ENCODE results near the gene CYP3A7.
"Not testable (repeated sequence)": the region's sequence is repeated elsewhere in the genome, so short reads cannot be mapped to it uniquely, and the experiment has no call there.

The CYP3A7 gene

DNA sequence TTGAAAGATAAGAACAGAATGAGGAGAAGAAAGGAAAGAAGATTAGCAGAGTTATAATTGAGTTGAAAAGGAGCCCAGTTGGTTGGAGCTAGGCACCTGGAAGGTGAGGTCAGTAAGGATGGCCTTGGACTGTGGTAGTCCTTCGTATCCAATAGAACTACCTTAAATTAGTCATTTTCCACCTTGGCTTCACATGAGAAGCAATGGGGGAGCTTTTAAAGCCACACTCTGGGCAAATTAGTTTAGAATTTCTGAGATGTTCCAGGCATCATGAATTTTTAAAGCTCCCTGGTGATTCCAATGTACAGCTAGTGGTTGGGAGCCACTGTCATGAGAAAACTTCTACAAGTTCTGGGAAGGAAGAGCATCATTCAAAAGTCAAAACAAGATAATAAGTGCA is 27.9 kb downstream of the CYP3A7 start:
- TF ChIP-seq POLR2A (IDR thresholded peaks at IDR 0.05; ENCODE audit: low read depth, low read length) = no peak
- FAIRE-seq = no peak
- no peak for DNase-seq (ENCODE audit: insufficient read length, low spot score)

DNA sequence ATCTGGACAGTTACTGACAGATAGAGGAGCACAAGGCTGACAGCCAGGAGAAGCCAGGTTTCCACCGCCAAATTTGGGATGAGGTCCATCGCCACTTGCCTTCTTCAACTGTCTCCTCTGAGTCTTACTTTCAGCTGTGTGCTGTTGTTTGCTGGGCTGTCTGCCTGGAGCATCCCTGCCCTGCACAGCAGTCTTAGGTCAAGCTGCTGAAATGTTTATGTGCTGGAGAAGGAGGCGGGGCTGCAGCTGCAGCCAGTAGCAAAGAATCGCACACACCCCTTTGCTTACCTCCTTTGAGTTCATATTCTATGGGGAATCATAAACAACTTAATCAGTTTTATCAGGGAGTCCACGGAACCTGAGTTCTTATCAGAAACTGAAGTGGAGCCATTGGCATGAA is 35.0 kb downstream of the CYP3A7 start:
- DNase-seq (ENCODE audit: insufficient read length, low spot score) (no peak), FAIRE-seq (no peak)
- TF ChIP-seq POLR2A (IDR thresholded peaks at IDR 0.05; ENCODE audit: low read depth, low read length) = no peak

DNA sequence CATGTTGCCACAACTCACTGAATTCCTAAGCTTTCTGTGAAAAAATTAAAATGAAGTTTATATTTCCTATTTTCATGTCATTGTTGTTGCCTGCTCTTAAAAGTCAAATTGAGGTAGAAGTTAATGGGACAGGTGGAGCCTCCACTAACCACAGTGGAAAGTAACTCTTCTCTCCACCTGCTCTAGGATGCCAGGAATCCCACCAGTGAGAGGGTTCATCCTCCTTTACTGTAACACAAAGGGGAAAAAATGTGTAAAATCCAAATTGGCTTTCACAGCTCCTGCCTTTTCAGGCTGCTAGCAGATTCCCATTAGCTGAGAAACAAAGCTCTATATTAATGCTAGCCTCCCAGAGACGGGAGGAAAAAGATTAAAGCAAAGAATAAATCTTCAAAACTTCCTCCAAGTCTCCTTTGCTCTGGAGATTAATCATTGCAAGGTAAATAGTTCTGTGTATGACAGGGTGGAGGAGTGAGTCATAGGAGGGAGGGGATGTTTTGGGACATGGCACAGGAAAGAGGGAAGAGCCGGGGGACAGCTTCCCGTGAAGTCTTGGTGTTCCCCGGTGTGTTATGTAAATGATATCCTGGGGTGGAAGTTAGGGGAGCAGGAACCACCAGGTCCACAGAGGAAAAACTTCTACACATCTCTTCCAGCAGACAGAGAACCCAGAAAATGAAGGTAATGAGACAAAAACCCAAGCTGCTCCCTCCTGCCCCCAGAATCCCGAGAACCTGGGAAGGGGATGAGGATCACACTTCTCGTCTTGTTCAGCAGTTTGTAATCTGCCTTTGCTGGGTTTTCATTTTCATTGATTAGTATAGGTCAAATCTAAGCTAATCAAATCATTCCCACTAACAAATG is 35.9 kb downstream of the CYP3A7 start:
- not testable (repeated sequence) for DNase-seq (ENCODE audit: insufficient read length, low spot score)
- peak; percentile 89 for FAIRE-seq

DNA sequence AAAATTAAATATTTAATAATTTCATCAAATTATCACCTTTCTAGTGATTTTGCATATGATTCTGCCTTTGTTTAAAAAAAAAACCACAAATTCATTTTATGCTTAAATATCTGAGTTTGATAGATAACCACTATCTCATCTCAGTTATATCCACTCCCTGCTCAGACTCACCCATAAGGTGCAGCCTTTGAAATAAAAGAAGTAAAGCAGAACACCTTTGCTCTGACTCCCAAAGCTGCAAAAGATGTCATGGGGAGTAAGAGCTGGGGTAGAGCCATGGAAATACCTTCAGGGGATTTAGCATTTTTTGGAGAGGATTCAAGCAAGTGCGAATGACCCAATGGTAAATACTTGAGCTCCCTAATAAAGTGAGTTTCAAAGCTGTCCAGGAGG is 40.1 kb downstream of the CYP3A7 start:
- FAIRE-seq = no peak
- DNase-seq (ENCODE audit: insufficient read length, low spot score) = no peak
- TF ChIP-seq POLR2A (IDR thresholded peaks at IDR 0.05; ENCODE audit: low read depth, low read length) = no peak

DNA sequence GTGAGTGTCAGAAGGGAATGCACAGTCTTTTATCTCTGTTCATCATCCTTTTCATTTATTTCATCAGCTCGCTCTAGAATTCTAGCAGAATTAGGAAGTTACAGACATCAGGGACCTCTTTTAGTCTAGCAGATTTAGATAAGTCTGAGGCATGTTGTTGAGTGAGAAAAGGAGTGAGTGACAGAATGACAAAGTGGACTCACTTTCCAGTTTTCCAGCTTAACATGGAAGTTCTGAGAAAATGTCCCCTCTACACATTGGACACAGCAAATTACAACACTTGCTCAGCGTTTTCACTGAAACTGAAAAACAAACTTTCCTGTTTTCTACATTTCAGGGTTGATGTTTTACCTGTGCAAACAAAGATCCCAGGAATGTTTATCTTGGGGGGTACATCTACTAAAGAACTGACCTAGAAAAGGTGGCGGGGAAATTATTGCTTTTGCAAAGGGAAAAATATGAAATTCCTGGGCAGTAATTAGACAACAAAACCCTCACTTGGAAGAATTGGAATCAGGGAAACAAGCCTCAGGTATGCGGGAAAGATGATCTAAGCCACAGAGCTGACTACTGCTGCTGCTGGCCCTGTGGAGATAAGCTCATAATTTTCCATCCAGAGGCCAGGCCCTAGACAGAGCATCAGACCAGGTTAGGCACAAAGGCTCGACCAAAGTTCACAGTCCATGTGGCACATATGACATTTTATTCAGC is 40.6 kb downstream of the CYP3A7 start:
- DNase-seq (ENCODE audit: insufficient read length, low spot score) (no peak), FAIRE-seq (no peak)
- no peak for TF ChIP-seq POLR2A (IDR thresholded peaks at IDR 0.05; ENCODE audit: low read depth, low read length)

DNA sequence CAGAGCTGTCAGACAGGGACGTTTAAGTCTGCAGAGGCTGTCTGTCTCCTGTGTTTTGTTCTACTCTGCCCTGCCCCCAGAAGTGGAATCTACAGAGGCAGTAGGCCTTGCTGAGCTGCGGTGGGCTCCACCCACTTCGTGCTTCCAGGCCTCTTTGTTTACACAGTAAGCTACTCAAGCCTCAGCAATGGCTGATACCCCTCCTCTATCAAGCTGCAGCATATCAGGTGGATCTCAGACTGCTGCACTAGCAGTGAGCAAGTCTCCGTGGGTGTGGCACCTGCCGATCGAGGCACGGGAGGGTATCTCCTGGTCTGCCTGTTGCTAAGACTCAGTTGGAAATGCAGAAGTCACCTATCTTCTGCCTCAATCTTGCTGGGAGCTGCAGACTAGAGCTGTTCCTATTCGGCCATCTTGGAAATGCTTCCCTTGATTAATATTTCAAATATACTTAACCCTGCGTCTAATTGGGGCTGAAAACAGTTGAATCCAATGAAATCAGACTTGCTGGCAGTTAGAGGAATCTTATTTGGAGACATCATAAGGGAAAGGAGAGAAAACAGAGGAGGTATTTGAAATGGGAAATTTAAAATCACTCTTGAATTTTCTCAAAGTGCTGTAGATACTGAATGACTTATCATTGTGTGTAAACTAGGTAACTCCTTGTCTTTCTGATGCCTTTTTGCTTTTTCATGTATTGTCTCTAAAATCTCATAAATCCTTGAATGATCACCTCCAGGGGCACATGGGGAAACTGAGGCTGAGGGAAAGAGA is 41.4 kb downstream of the CYP3A7 start:
- no peak for TF ChIP-seq POLR2A (IDR thresholded peaks at IDR 0.05; ENCODE audit: low read depth, low read length)
- no peak for FAIRE-seq
- DNase-seq (ENCODE audit: insufficient read length, low spot score) = no peak

DNA sequence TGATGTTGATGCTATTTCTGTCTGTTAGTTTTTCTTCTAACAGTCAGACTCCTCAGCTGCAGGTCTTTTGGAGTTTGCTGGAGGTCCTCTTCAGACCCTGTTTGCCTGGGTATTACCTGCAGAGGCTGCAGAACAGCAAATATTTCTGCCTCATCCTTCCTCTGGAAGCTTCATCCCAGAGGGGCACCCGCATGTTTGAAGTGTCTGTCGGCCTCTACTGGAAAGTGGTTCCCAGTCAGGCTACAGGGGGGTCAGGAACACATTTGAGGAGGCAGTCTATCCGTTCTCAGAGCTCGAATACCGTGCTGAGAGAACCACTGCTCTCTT is 41.9 kb downstream of the CYP3A7 start:
- no peak for TF ChIP-seq POLR2A (IDR thresholded peaks at IDR 0.05; ENCODE audit: low read depth, low read length)
- FAIRE-seq = no peak

DNA sequence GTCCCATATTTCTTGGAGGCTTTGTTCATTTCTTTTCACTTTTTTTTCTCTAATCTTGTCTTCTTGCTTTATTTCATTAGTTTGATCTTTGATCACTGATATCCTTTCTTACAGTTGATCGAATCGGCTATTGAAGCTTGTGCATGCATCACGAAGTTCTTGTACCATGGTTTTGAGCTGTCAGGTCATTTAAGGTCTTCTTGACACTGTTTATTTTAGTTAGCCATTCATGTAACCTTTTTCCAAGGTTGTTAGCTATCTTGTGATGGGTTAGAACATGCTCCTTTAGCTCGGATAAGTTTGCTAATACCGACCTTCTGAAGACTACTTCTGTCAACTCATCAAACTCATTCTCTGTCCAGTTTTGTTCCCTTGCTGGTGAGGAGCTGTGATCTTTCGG is 42.4 kb downstream of the CYP3A7 start:
- FAIRE-seq; DNase-seq (ENCODE audit: insufficient read length, low spot score): not testable (repeated sequence)

More for the DNA sequence above, 41.9 kb downstream of the CYP3A7 start:
- DNase-seq (ENCODE audit: insufficient read length, low spot score) = no peak

DNA sequence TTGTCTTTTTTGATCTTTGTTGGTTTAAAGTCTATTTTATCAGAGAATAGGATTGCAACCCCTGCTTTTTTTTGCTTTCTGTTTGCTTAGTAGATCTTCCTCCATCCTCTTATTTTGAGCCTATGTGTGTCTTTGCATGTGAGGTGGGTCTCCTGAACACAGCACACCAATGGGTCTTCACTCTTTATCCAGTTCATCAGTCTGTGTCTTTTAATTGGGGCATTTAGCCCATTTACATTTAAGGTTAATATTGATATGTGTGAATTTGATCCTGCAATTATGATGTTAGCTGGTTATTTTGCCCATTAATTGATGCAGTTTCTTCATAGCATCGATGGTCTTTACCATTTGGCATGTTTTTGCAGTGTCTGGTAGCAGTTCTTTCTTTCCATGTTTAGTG is 43.3 kb downstream of the CYP3A7 start:
- not testable (repeated sequence) for FAIRE-seq; DNase-seq (ENCODE audit: insufficient read length, low spot score)

DNA sequence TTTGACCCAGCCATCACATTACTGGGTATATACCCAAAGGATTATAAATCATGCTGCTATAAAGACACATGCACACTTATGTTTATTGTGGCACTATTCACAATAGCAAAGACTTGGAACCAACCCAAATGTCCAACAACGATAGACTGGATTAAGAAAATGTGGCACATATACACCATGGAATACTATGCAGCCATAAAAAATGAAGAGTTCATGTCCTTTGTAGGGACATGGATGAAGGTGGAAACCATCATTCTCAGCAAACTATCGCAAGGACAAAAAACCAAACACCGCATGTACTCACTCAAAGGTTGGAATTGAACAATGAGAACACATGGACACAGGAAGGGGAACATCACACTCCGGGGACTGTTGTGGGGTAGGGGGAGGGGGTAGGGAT is 44.1 kb downstream of the CYP3A7 start:
- not testable (repeated sequence) for DNase-seq (ENCODE audit: insufficient read length, low spot score); FAIRE-seq

DNA sequence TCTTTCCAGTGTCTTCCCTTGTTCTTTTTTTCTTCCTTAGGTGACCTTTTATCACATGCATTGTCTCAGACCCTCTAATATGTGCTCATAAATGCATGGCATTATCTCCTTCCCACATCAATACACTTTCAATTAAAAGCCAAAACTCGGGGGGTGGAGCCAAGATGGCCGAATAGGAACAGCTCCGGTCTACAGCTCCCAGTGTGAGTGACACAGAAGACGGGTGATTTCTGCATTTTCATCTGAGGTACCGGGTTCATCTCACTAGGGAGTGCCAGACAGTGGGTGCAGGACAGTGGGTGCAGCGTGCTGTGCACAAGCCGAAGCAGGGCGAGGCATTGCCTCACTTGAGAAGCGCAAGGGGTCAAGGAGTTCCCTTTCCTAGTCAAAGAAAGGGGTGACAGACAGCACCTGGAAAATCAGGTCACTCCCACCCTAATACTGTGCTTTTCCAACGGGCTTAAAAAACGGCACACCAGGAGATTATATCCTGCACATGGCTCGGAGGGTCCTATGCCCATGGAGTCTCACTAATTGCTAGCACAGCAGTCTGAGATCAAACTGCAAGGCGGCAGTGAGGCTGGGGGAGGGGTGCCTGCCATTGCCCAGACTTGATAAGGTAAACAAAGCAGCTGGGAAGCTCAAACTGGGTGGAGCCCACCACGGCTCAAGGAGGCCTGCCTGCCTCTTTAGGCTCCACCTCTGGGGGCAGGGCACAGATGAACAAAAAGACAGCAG is 49.0 kb downstream of the CYP3A7 start:
- DNase-seq (ENCODE audit: insufficient read length, low spot score); FAIRE-seq: not testable (repeated sequence)

DNA sequence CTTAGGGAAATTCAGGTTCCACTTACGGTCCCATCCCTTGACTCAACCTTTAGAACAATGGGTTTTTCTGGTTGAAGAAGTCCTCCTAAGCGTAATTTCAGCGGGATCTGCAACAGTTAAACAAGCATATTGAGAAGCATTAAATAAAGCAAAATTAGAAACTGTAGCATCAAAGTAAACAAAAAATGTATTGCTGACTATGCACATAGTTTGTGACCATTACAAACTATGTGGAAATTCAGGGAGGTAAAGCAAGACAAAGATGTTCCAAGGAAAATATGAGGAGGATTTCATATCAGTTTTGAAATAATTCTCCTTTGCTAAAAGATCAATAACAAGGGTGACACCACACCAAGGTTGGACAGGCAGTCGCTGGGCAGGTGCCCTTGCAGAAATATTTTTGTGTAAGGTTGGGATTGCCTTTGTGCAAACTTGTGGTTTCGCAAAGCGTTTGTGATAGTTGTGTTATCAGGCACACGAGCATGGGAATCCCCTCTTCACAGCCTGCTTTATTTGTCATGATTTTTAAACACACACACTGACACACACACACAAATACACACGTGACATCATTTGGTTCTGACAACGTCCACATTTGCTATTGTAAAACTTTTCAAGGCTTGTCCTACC is 49.8 kb downstream of the CYP3A7 start:
- FAIRE-seq (no peak), DNase-seq (ENCODE audit: insufficient read length, low spot score) (no peak)
- no peak for TF ChIP-seq POLR2A (IDR thresholded peaks at IDR 0.05; ENCODE audit: low read depth, low read length)

DNA sequence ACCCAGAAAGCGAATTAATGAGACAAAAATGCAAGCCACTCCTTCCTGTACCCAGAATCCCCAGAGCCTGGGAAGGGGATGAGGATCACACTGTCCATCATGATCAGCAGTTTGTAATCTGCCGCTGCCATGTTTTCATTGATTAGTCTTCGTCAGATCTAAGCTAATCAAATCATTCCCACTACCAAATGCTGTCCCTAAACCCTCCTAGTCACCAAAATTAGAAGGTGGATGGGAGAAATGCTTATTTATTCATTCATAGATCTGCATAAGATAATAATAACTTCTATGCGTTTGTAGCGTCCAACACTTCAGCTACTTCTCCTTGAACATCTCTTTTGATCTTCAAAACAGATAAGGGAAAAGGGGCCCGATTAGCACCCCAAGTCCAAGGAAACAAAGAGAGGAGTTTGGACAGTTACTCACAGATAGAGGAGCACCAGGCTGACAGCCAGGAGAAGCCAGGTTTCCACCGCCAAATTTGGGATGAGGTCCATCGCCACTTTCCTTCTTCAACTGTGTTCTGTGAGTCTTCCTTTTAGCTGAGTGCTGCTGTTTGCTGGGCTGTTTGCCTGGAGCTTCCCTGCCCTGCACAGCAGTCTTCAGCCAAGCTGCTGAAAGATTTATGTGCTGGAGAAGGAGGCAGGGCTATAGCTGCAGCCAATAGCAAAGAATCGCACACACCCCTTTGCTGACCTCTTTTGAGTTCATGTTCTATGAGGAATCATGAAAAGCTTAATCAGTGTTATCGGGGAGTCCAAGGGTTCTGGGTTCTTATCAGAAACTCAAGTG is 55.4 kb downstream of the CYP3A7 start, which contains the start of gene CYP3A5:
TSS of gene CYP3A5 (minus strand) at position 597 of the 792 bp plus-strand sequence. CDS start at position 497, 100 bp downstream.
- TF ChIP-seq POLR2A (IDR thresholded peaks at IDR 0.05; ENCODE audit: low read depth, low read length) = peak; percentile 38; the same call in 1 of the 2 replicates
- DNase-seq (ENCODE audit: insufficient read length, low spot score) = peak; percentile 31
- no peak for FAIRE-seq
